KG1 (cell line): ENCODE measurements around the gene CDKN1C.

Experiments used
- DNase-seq: peaks from one replicate; lab custom pipeline; 2025; lab: John Stamatoyannopoulos, UW

The CDKN1C gene

DNA sequence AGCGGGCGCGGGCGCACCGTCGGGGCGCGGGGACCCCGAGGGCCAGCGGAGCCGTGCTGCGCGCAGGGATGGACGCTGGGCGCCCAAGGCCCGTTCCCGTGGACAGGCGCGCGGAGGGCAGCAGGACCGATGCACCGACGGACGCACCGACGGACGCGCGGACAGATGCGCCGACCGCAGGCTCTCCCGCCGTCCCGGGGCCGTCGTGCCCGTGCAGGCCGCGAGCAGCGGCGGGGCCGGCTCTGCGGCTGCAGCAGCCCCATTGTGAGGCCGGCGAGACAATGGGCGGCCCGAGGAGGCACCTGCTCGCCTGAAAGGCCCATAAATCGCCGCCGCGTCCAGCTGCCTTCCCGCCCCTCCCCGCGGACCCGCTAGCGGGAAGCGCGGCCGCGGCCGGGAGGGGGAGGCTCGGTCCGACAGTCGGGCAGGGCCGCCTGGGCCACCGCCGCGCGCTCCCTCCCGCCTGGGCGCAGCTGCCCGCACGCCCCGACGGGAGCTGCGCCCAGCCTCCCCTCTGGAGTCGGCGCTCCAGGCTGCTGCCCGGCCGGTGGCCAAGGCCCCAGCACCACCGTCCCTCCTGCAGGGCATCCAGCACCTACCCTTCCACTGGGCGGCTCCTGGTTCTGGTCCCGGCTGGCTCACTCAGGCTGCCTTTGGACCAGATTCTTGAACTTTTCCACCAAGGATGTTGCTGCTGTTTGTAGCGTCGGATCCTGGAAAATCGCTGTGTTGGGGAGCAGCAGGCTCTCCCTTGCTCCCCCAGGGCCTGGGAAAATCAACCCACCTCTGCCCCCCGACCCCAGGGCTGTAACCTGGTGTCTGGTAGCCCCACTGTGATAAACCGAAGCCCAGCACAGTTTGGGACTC lies 15.8 kb downstream of the CDKN1C start:
- no peak for DNase-seq

DNA sequence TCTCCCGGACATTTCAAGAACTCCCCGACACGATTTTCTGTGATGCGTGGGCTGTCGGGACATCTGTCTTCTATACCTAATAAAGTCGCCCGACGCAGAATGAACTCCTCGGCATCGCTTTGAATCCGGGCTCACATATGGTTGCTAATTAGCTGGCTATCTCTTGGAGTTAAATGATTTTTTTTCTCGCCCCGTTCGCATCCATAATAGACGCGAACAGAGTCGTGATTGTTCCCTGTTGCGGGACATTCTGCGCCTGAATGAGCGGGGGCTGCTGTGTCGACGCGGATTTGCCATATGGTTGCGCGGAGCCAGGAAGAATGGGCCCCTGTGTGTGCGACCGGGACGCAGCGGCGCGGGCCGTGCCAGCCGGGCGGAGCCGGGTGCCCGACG lies 16.4 kb downstream of the CDKN1C start:
- DNase-seq, result no peak

DNA sequence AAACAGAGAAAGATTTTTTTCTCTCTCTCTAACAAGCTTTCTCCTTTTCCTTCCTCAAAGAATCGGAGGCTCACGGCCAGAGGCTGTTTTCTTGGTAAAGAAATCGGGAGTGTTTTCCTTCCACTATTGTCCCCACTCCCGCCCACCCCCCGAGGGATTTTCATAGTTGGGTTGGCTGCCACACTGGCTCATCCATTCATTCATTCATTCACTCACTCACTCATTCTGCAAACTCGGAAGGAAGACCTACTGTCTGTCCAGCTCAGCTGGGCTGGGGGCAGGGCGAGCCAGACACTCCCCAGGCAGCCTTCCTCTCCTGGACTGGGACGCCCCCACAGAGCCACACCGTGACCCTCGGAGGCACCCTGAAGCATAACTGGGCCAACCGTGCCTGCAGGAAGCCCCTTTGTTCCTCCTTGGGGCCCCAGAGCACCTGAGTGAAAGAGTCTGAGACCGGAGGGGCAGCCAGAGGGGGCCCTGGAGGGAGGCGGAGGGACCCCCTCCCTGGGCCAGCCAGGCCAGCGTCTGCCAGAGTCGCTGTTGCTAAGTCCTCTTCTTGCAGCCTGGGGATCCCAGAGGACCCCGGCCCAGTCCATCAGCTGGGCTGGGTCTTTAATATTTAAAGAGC lies 17.0 kb downstream of the CDKN1C start:
- DNase-seq, result no peak

DNA sequence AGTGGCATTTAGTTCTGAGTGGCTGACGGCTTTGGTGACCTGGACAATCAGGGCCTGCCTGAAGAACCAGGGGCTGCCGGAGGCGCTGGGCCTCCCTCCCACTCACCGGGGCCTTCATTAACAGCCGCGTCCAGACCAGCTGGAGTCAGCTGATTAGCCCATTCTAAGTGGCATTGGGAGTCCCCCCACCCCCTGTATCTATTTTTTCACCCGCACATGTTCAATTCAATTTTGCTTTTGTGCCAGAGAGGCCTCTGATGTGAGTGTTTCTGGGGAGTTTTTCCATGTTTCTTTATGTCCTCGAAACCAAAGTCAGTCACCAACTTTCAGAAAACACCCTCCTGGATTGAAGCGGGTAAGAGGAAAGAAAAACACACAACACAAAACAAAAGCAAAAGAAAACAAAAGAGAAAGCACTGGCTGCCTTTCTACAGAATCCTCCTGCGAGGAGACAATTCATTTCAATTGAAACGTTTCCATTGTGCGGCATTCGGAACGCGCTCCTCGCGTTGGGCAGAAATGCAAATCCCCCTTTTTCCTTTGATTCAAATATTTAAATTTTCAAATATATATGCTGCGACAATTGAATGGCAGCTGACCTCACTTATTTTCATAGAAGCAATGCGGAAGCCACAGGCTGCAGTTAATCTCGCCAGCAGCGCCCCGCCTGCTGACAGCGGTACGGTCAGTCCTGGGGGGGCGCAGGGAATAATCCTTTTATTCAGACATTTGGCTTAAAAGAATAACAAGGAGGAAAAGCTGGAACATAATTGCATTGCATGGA lies 17.7 kb downstream of the CDKN1C start:
- no peak for DNase-seq

DNA sequence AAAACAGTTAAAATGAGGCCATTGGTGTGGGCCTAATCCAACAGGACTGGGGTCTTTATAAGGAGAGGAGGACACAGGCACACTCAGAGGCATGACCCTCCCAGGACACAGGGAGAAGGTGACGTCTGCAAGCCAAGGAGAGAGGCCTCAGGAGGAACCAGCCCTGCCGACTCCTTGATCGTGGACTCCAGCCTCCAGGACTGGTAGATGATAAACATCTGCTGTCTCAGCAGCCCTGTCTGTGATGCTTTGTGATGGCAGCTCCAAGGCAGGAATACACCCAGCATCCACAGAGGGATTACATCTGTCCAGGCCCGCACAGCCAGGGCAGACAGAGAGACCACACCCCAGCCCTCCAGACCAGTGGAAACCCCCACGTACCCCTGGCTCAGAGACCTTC lies 18.4 kb downstream of the CDKN1C start:
- DNase-seq, result no peak

DNA sequence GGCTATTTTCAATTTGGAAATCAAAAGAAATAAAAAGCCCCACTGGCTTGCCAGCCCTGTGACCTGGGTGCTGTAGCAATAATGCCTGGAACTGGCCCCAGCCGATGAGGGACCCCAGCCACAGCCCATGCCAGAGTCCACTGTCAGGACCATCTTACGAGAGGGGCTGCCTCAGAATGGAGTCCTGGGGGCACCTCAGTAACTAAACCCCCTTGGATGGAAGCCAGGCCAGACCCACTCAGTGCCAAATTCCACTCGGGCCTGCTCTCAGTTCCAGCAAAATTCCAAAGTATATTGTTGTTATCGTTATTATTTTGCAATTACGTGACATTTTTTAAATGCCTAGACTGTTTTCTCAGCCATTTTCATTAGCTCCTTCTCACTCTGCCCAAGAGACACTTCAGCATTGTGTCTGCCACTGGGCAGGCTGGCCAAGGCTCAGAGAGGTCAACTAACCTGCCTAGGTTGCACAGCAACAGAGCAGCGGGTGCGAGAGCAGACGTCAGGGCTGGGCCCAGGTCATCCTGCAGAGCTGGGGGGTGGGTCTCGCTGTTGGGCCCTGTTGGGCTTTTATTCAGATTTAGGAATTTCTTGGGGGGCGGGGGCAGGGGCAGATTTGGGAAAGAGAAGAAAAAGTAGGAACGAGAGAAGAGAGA lies 19.5 kb downstream of the CDKN1C start:
- DNase-seq, result no peak

DNA sequence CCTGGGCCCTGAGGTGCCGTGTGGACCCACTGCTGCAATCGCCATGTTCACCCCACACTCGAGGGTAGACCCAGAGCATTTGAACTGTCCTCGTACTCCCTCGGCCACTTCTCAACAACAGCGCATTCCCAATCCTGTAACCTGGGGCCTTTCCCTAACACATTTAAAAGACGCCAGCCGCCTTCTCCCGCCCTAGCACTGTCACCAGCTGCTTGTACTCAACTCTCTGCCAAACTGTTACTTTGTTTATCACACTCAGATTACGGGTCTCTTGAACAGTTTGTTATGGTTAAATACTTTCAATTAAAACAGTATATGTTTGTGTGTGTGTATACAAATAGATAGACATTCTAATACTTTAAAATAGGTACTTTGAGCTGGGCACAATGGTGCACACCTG lies 20.7 kb downstream of the CDKN1C start:
- DNase-seq, result no peak

DNA sequence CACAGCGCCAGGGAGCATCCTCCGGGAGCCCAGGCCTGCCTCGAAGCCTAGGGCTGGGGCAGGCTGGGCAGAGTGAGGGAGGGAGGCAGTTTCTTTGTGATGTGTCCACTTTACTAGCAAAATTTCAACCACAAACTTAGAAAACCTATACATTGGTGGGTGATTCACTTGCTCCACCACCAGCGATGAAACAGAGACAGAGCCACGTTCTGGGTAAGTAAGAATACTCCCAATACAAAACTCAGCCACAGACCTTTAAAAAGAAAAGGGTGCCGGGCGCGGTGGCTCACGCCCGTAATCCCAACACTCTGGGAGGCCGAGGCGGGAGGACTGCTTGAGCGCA lies 22.3 kb downstream of the CDKN1C start:
- DNase-seq, result no peak

DNA sequence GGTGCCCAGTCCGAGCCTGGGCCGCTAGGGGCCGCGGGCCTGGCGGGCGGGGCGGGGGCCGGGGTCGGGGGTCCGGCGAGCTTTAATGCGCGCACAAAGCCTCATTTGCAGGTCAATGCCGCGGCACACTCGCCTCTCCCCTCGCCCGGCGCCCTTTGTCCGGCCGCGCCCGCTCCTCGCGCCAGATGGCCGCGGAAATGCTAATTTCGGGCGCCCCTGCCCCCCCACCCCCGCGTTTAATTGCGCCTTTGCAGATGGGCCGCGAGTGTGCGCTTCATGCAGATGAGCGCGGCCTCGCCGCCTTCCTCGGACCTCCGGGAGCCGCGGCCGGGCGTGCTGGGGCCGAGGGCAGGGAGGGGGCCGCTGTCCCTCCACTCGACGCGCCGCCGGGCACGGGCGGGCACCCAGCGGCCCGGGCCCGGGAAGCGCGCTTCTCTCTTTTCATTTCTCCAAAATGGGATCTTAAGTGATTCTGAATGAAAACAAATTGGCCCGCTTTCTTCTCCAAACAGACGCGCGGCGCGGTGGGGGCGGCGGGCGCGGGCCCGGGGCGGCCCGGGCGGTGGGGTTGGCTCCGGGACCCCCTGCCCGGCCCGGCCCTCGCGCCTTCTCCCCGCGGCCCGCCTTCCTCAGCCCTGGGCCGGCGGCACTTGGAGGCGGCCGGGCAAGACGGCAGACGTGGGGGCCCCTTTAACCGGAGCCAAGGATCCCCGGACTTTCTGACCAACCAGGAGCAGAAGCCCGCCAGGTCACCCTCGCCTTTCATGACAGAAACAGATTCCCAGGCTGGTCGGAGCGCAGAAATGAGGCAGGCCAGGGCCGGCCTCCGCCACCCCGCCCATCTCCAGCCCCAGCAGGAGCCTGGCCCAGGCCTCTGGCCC lies 22.9 kb downstream of the CDKN1C start:
- DNase-seq, result no peak

DNA sequence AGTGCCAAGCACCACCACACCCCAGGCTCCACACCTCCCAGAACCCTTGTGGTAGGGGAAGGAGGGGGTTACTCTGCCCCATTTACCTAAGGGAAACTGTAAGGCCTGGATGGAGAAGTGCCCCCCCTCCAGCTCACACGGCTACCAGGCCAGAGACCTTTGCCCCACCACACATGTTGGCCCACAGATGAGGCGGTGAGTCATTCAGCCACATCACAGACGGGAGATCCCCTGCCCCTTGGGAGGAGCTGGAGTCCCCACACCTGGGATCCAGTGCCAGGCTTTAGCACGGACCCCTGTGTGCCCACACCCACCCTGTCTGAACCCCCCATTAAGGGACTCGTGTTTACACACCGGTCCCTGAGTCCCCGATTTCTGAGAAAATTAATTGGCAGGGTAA lies 24.9 kb downstream of the CDKN1C start:
- DNase-seq, result no peak

DNA sequence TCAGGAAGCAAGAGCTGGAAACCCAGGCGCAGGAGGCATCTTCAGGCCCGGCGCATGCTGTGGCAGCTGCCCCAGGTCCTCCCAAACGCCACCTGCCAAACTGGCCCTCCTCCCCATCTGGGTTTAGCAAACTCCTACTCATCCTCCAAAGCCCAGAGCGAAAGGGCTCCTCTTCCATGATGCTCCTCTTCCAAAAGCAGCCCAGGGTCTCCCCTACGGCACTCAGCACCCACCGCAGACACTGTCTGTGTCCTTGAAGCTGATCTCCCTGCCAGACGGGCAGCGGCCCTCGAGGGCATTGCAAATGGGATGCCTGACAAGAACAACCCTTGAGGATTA lies 25.9 kb downstream of the CDKN1C start:
- no peak for DNase-seq

DNA sequence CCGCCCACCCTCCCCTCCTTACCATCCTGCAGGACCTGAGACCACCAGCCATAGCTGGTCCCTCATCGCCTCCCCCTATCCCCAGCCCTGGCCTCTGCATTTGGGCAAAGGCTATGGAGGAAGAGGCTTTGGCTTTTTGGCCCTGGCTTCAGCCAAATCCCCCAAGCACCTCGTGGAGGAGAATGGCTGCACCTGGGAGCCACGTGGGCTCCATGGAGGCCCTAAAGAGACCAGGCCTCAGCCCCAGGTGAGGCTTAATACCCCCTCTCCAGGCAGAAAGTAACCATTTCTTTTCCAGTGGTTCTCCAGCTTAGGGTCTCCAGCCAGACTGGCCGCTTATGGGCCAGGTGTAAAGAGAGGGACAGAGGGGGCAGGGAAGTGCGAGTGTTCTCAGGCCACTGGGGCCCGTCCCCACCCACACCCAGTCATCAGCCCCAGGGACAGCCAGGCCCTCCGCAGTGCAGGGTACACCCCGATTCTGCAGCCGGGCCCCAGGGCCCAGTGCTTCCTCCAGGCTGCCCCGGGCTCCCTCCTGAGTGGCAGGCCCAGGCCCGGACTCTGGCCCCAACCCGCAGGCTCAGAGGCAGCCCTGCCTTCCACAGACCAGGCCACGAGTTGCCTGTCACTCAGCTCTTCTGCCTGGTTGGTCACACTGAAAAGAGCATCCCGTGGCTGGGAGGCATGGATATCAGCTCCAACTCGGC lies 26.4 kb downstream of the CDKN1C start:
- DNase-seq, result no peak

DNA sequence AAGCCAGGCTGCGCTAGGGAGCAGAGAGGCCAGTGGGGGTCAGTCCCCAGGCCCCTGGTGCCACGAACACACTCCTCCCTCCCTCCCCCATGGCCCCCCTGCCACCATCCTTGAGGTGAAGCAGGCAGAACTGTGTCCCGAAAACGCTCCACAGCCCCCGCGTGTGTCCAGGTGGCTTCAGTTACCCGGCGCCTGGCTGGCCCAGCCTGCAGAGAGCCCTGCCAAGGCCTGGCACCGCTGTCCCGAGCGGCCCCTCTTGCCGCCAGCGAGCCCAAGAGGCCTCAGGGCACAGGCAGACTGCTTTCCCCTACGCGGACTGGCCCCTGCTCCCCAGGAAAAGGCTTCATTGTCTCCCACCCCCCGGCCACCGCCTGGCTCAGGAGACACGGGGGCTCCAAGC lies 27.7 kb downstream of the CDKN1C start:
- DNase-seq, result no peak

DNA sequence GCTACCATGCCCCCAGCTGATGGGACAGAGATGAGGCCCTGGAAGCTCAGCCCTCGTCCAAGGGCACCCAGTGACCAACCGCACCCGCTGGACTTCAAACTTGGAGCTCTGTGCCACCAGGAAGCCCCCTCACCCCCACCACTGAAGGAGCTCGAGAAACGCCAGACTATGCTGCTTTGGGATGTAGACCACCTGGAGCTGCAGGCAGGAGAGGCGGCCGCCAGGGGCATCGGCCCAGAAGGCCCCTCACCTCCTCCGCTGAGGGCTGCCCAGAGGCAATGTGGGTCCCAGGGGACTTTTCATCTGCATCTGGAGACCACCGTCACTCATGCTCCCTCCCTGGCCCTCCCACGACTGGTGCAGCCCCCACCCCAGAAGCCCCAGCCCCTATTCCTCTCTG lies 28.3 kb downstream of the CDKN1C start:
- no peak for DNase-seq

DNA sequence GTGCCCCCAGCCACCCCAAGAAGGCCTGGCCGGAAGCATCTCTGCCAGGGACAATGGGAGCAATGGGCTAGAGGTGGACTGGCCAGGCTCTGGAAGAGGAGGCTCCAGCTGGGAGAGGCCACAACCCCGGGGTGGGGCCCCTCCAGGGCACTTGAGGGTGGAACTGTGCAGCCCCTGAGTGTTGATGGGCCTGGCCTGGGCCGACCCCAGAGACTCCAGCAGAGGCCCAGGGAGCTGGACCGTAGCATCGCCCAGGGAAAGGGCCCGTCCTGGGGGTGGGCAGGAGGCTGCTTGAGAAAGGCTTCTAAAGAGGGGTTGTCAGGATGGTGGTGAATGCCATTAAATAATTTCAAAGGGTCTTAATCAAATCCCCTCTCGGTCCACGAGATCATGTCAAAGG lies 30.4 kb downstream of the CDKN1C start:
- DNase-seq, result no peak

DNA sequence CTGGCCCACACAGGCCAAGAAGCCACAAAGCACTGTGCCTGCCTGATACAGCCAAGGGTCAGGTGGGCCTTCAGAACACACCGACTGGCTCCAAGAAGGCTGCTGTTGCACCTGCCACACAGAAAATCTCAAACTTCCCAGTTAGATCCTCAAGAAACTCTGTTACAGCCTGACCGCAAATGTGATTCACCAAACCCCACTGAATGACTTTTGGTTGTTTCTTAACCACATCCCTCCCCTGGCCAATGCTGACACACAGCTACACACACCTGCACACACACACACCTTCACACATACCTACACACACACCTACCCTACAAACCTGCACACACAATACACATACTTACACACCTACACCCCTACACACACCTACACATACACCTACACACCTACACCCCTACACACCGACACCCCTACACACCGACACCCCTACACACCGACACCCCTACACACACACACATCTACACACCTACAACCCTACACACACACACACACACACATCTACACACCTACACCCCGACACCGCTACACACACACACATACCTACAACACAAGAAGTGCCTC lies 31.5 kb downstream of the CDKN1C start:
- DNase-seq, result no peak

DNA sequence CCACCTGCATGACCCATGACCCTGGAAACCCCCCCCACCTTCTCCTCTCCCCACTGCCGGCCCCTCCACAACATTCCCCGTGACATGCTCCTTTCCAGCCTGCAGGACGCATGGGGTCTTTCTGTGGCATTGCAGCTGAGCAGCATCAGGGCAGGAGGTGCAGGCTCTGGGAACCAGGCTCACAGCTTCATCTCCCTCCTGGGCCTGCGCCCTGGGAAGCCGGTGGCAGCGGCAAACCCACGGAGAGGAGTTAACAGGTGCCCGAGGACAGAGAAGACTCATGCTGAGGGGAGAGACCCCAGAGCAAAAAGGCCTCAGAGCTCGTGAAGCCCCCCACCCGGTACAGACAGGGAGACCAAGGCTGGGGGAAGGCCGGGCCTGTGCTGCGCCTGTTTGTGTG lies 32.2 kb downstream of the CDKN1C start:
- DNase-seq, result no peak

DNA sequence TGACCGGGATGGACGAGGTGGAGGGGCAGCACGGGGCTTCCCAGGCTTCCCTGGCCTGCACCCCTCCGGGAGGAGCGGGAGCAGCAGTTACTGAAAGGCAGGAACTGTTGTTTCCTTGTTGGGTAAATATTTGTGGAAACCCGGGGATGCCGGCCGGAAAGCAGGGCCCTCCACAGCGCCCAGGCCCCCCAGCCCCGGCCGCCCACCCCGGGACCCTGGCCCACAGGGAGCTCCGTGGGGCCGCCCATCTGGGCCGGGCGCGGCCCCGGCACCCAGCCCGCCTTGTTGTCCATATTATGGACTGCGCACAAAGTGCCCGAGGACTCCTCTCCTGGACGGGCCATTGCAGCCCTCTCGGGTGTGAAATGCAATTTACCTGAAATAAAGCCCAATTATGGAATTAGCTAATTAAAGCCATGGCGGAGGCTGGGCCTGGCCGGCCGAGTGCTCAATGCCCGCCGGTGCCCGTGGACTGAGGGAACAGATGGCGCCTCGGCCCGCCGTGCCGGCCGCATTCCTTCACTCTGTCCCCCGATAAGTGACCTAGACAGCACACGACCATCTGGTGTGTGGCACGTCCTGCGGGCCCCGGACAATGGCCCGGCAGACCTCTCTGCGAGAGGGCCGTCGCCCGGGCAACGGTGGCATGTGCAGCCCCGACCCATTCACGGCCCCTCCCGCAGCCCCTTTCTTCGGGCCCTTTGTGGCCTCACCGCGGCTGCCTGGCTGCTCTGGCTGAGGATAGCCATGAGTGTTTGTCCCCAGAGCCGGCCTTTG lies 35.4 kb downstream of the CDKN1C start:
- no peak for DNase-seq

DNA sequence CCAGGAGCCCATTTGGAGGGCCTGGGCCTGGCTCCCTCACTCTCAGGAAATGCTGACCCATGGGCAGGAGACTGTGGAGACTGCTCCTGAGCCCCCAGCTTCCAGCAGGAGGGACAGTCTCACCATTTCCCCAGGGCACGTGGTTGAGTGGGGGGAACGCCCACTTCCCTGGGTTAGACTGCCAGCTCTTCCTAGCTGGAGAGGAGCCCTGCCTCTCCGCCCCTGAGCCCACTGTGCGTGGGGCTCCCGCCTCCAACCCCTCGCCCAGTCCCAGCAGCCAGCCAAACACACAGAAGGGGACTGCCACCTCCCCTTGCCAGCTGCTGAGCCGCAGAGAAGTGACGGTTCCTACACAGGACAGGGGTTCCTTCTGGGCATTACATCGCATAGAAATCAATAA lies 37.1 kb downstream of the CDKN1C start:
- DNase-seq, result no peak

DNA sequence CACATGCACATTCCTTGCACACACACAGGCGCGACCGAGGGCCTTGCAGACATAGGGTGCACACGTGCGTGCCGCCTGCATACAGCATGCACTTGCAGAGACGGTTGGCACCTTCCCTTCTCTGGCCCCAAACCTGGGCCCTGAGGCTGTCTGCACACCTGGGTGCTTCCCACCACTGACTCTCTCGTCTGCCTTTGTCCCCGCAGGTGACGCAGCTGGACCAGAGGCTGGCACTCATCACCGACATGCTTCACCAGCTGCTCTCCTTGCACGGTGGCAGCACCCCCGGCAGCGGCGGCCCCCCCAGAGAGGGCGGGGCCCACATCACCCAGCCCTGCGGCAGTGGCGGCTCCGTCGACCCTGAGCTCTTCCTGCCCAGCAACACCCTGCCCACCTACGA lies 38.0 kb downstream of the CDKN1C start:
- DNase-seq, result no peak
